GM10248 (cell line): Measurements from ENCODE around the gene FZR1.

Experiments used
- CTCF ChIA-PET: fragments of 300-600 bp; sonication (Branson Sonifier 250); formaldehyde crosslinking; extraction: SDS; loops from one replicate; lab custom pipeline; 2021; ENCODE audit warnings: antibody characterized with exemption; lab: Yijun Ruan, JAX
- POLR2A ChIA-PET: fragments of 350-650 bp; sonication (Branson Sonifier 250); formaldehyde crosslinking; extraction: SDS; loops from one replicate; lab custom pipeline; 2020; ENCODE audit warnings: antibody characterized with exemption; lab: Yijun Ruan, JAX
- DNase-seq: peaks from one replicate; pipeline ENCODE4 v3.0.0; 2012; ENCODE audit errors: extremely low spot score
- CTCF ChIP-seq: IDR thresholded peaks from 2 replicates; pipeline ENCODE4 v1.5.1; 2012; ENCODE audit warnings: mild to moderate bottlenecking, low read depth; ENCODE audit errors: extremely low read depth, missing control alignments, control extremely low read depth

The FZR1 gene

GRCh38 chr19:3573162-3573857 is 67.2 kb downstream of the FZR1 start:
- DNase-seq, result no peak
- CTCF ChIA-PET, result no interaction called here
- TF ChIP-seq CTCF, result no peak
- POLR2A ChIA-PET, result no interaction called here

DNA sequence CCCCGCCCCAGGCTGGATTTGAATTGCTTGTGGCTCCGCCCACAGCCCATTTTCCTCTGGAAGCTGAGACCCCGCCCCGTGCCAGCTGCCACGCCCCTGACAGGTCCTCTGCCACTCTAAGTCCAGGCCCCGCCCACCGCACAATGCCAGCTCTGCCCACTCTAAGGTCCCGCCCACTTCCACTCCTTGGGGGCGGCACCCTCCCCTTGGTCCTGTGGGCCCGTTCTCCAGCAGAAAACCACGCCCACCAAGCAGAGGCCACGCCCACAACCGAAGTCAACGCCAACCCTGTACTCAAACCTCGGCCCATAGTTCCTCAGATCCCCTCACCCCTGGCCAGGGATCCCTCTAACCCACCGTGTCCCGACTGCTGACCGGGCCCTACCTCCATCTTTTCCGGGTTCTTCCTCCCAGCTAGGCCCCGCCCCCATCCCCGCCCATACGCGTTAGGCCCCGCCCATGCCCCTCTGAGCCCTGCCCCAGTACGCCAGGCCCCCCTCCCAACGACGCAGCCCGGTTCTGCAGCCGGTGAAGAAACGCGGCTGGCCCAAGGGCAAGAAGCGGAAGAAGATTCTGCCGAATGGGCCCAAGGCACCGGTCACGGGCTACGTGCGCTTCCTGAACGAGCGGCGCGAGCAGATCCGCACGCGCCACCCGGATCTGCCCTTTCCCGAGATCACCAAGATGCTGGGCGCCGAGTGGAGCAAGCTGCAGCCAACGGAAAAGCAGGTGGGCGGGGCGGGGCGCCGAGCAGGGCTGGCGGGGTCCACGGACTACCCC is 67.9 kb downstream of the FZR1 start:
- ChIA-PET POLR2A (no interaction called here), CTCF (no interaction called here)
- DNase-seq, result peak; percentile 89
- TF ChIP-seq CTCF, result no peak

- ChIA-PET CTCF (interaction anchor here (1.3 to 1.7 kb wide), 2 partner anchors 11 to 18 kb away, joined by 3 to 5 read pairs; partner anchors contain the start of gene MFSD12), POLR2A (no interaction called here)
- no peak for DNase-seq
- no peak for TF ChIP-seq CTCF
Observed at GRCh38 chr19:3575260-3575741, 69.2 kb downstream of the FZR1 start.

DNA sequence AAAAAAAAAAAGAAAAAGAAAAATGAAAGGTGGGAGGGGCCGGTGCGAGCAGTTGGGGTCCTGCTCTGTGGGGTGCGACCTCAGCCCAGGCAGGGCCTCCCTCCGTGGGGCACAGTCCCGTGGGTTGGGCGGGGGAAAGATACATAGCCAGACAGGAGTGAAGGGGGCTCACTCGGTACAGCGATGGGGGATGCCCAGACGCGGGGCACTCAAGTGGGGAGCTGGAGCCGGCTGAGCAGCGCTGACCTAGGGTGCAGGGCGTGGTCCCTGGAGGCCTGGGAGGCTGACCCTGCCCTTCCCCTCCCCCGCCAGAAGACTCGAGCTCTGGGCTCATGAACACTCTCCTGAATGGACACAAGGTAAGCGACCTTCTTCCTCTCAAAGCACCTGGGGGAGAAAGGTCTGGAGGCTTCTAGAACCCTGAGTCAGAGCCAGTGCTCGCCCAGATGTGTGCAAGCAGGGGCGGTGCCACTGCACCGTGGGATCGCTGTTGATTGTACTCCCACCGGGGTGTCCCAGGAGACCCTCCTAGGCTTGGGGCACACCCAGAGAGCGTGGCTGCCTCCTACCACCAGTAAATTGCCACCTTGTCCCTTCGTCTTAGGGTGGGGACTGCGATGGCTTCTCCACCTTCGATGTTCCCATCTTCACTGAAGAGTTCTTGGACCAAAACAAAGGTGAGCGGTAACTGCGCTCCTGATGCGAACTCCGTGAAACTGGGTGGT is 70.0 kb downstream of the FZR1 start:
- TF ChIP-seq CTCF, result no peak
- DNase-seq, result no peak
- ChIA-PET CTCF (interaction anchor here (1.3 to 1.7 kb wide), 2 partner anchors 10 to 19 kb away, joined by 3 to 5 read pairs; partner anchors contain the start of gene MFSD12), POLR2A (no interaction called here)

- ChIA-PET POLR2A (no interaction called here), CTCF (no interaction called here)
- no peak for DNase-seq
- TF ChIP-seq CTCF, result no peak
Observed at GRCh38 chr19:3576696-3577443, 70.8 kb downstream of the FZR1 start.
